Activated CD4-positive, alpha-beta T cell treated with anti-CD3 and anti-CD28 coated beads, Interleukin-2, amount 50 U/mL, for 1 hour (primary cell): Measurements from ENCODE around the gene MCUR1.
"Not testable (repeated sequence)": the region's sequence is repeated elsewhere in the genome, so short reads cannot be mapped to it uniquely, and the experiment has no call there.

ENCODE experiments used
- DNase-seq: peaks from one replicate; pipeline ENCODE4 v3.0.0-alpha.2; 2020

MCUR1 gene

DNA sequence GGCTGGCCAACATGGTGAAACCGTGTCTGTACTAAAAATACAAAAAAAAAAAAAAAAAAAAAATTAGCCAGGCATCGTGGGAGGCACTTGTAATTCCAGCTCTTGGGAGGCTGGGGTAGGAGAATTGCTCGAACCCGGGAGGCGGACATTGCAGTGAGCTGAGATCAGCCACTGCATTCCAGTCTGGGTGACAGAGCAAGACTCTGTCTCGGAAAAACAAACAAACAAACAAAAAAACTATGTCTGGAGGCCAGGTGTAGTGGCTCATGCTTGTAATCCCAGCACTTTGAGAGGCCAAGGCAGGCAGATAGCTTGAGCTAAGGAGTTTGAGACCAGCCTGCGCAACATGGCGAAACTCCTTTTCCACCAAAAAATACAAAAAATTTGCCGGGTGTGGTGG is 38.9 kb downstream of the MCUR1 start:
- DNase-seq = not testable (repeated sequence)

- DNase-seq = not testable (repeated sequence)
Measured at GRCh38 chr6:13772358-13773030, 41.9 kb downstream of the MCUR1 start.

GRCh38 chr6:13769655-13770053 is 44.7 kb downstream of the MCUR1 start:
- no peak for DNase-seq

DNA sequence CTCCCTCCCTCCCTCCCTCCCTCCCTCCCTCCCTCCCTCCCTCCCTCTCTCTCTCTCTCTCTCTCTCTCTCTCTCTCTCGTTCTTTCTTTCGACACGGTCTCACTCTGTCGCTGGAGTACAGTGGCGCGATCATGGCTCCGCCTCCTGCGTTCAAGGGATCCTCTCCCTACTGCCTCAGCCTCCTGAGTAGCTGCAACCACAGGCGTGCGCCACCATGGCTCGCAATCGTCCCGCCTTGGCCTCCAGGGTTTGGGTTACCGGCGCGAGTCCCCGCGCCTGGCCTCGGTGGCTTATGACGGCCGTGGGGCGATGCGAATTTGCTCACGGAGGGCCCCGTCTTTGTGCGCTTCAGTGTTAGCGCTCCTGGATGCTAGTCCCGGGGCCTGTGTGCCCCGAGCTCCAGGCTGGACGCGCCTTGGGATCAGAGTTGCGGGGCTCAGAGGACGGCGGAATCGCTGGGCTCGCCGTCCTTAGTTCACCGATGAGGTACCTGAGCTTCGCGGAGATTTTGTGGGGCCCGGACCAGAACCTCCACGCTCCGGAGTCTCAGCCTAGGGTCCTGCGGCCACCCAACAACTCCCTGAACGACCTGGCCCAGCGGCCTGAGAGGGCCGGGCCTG is 45.2 kb downstream of the MCUR1 start:
- no peak for DNase-seq

DNA sequence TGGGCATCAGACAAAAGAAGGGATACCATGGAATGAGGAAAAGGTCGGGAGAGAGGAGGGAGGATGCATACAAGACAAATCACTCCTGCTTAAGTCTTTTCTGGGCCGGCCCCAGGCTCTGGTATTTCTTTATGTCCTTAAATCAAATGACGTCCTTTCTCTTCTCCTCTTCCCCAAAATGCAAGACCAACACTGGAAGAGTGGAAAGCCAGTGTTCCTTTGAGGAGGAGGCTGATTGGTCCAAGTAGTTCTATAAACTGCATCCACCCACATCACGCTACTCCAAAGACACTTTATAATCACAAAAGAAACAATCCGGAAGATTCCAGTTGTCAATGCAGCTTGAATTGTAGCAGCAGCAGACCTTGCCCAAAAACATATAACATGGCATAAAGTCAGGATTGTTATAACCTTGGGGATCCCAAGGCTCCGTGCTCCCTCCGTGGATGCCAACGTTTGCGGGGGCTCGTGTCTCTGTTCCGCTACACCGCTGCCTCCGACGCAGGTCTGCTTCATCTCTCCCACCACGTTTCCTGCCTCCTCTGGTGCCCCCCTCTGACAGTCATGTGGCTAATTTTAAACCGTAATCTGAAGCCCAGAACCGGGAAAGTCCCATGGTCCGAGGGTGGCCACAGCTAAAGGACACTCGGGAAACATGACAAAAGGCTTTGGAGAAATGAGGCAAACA is 47.1 kb downstream of the MCUR1 start:
- peak; percentile 22 for DNase-seq

DNA sequence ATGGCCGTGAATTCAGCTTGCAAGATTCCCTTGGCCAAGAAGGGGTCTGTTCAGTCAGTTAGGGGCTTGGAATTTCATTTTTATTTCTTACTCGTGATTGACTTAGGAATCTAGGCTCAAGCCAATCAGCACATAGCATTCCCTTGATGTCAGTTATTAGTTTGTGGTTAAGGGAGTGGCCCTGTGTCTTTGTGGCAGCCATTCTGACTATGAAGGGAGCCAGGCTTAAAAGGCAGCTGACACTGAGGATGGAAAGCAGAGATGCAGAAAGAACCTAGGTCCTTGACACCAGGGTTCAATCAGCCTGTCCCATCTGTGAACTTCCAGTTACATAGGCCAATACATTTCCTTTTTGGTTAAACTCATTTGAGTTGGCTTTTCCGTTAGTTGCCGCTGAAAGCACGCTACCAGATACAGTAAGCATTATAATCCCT is 48.1 kb downstream of the MCUR1 start:
- no peak for DNase-seq

DNA sequence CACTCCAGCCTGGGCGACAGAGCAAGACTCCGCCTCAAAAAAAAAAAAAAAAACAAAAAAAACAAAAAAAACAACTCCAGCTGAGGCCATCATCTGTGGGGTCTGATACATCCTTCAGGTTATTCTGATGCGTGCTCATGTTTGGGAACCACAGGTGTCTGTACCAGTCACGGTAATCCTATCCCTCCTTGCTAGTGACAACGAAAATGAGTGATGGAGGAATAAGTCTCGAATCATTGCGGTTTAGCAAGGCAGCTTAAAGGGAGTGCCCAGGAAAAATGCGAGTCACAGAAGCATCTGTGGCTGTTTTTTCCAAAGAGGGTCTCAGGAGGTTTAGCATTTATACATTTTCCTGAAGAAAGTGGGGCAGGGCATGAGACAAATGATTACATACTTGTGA is 48.8 kb downstream of the MCUR1 start:
- DNase-seq = no peak

DNA sequence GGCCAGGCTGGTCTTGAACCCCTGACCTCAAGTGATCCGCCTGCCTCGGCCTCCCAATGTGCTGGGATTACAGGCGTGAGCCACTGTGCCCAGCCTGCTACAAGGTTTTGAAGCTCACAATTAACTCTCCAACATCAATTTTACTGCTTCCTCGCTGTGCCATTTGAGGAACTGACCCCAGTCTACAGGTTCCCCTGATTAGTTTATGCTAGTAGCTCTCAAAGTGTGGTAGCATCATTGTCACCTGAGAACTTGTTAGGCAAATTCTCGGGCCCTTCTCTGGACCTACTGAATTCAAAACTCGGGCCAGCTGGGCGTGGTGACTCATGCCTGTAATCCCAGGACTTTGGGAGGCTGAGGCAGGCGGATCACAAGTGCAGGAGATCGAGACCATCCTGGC is 49.4 kb downstream of the MCUR1 start:
- no peak for DNase-seq

DNA sequence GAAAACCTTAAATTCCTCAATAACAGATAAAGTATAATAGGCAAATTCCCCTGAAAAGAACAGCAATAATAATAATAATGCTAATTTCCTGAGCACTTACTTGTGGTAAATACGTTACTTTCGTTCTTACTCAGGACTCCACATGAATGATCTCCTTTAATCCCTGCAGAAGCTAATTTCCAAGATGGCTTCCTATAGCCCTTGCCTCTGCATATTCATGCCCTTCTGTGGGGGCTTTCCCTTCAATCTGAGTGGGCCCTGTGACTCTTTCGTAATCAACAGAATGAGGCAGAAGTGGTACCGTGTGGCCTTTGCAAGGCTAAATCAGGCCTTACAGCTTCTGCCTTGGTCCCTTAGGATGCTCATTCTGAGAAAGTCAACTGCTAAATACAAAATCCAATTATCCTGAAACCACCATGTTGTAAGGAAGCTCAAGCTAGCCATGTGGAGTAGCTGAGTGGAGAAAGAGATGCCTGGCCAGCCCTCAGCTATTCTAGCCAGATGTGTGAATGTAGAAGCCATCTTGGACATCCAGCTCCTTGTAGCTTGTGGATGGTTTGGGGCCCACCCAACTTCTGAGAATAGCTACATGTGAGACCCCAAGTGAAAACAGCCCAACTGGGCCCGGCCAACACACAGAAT is 50.5 kb downstream of the MCUR1 start:
- DNase-seq = no peak

GRCh38 chr6:13762611-13763441 is 51.5 kb downstream of the MCUR1 start:
- no peak for DNase-seq

- no peak for DNase-seq
Measured at GRCh38 chr6:13761361-13762036, 52.9 kb downstream of the MCUR1 start.

GRCh38 chr6:13760307-13761304 is 53.8 kb downstream of the MCUR1 start:
- no peak for DNase-seq

DNA sequence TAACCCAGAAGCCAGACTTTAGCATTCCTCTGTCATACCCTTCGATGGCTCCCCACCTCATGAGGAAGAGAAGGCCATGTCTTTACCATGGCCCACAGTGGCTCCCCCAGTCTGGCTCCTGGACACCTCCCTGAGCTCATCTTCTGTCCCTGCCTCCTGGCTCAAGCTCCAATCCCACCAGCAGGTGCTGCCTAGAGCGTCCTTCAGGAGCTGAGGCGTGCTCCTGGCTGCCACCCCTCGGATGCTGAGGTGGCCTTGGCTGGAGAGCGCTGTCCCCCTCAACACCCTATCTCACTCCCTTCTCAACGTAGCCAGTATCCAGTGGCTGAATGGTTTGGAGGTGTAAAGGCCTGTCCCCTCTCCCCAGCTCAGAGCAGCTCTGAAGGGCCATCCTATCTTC is 55.3 kb downstream of the MCUR1 start:
- DNase-seq = no peak

GRCh38 chr6:13754644-13755043 is 59.7 kb downstream of the MCUR1 start:
- no peak for DNase-seq

- DNase-seq = no peak
Measured at GRCh38 chr6:13743736-13744127, 70.6 kb downstream of the MCUR1 start.

GRCh38 chr6:13742961-13743735 is 71.2 kb downstream of the MCUR1 start:
- no peak for DNase-seq

- no peak for DNase-seq
Measured at GRCh38 chr6:13741365-13741764, 73.0 kb downstream of the MCUR1 start.
